ENCODE data around the gene NAMPT.
"Not testable (repeated sequence)": the region's sequence is repeated elsewhere in the genome, so short reads cannot be mapped to it uniquely, and the experiment has no call there.

Gene NAMPT

GRCh38 chr7:106284714-106285050 is at the start of gene NAMPT:
TSS of gene NAMPT (minus strand) at chr7:106284983. CDS start at chr7:106284884, 99 bp downstream.
- DNase-seq, result no peak

- DNase-seq, result no peak
These were observed 47.4 kb upstream of the NAMPT start for GRCh38 chr7:106332201-106332600.

- DNase-seq, result no peak
These were observed 46.8 kb upstream of the NAMPT start for GRCh38 chr7:106331441-106332175.

- DNase-seq, result no peak
These were observed 45.4 kb upstream of the NAMPT start for GRCh38 chr7:106329971-106330733.

- no peak for DNase-seq
These were observed 44.6 kb upstream of the NAMPT start for GRCh38 chr7:106329408-106329807.

GRCh38 chr7:106327538-106328481 is 43.0 kb upstream of the NAMPT start:
- DNase-seq, result no peak

GRCh38 chr7:106326594-106327537 is 42.1 kb upstream of the NAMPT start:
- DNase-seq, result no peak

- not testable (repeated sequence) for DNase-seq
These were observed 39.7 kb upstream of the NAMPT start for GRCh38 chr7:106324509-106324908.

- not testable (repeated sequence) for DNase-seq
These were observed 35.5 kb upstream of the NAMPT start for GRCh38 chr7:106320254-106320770.

GRCh38 chr7:106318482-106318881 is 33.7 kb upstream of the NAMPT start:
- DNase-seq, result no peak

GRCh38 chr7:106317971-106318370 is 33.2 kb upstream of the NAMPT start:
- DNase-seq, result no peak

- no peak for DNase-seq
These were observed 32.2 kb upstream of the NAMPT start for GRCh38 chr7:106316947-106317346.

GRCh38 chr7:106314875-106315274 is 30.1 kb upstream of the NAMPT start:
- DNase-seq, result no peak

GRCh38 chr7:106313966-106314365 is 29.2 kb upstream of the NAMPT start:
- no peak for DNase-seq

- no peak for DNase-seq
These were observed 28.7 kb upstream of the NAMPT start for GRCh38 chr7:106313456-106313901.

- no peak for DNase-seq
These were observed 28.1 kb upstream of the NAMPT start for GRCh38 chr7:106312906-106313305.

GRCh38 chr7:106312099-106312871 is 27.5 kb upstream of the NAMPT start:
- no peak for DNase-seq

GRCh38 chr7:106309362-106309761 is 24.6 kb upstream of the NAMPT start:
- DNase-seq, result no peak

- DNase-seq, result no peak
These were observed 21.5 kb upstream of the NAMPT start for GRCh38 chr7:106306256-106306655.

- DNase-seq, result no peak
These were observed 20.9 kb upstream of the NAMPT start for GRCh38 chr7:106305732-106306131.

GRCh38 chr7:106304568-106304967 is 19.8 kb upstream of the NAMPT start:
- DNase-seq, result no peak

Measured in activated gamma-delta T cell treated with Interleukin-2 at 50 U/mL for 16 hours (primary cell).